GM18507 (cell line): ENCODE results near the gene CLEC3B.

Source experiments
- DNase-seq: peaks from one replicate; pipeline ENCODE4 v3.0.0; 2011; ENCODE audit warnings: low read depth; ENCODE audit not compliant: insufficient read length; ENCODE audit errors: extremely low spot score
- FAIRE-seq: peaks from 2 replicates; lab custom pipeline; 2011; peaks lifted over from hg19 to GRCh38; lab: Jason Lieb, UNC

CLEC3B gene

GRCh38 chr3:45002139-45002660 lies 23.9 kb upstream of the CLEC3B start:
- FAIRE-seq (no peak), DNase-seq (no peak)

GRCh38 chr3:45002720-45003119 lies 23.4 kb upstream of the CLEC3B start:
- no peak for DNase-seq
- FAIRE-seq: no peak

- DNase-seq (no peak), FAIRE-seq (no peak)
Observed at GRCh38 chr3:45003406-45003805, 22.7 kb upstream of the CLEC3B start.

- FAIRE-seq (no peak), DNase-seq (no peak)
Observed at GRCh38 chr3:45003859-45004258, 22.2 kb upstream of the CLEC3B start.

DNA sequence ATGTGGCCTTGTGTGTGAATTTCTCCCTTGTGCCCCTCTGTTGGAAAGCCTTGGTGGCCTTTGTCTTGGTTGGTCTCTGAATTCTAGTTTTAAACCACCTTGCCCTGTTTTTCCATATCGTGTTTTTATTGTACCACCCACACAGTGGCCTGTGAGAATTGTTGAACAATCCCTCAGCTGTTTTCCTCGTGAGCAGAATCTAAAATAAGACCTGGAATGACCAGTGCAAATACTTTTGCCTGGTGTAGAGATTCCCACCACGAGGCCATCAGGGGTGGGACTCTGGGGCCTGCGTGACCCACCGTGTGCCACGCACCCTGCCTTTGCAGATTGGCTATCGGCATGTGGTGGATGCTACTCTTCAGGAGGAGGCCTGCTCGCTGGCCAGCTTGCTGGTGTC lies 19.0 kb upstream of the CLEC3B start:
- DNase-seq: no peak
- FAIRE-seq: no peak

GRCh38 chr3:45008117-45008516 lies 18.0 kb upstream of the CLEC3B start:
- FAIRE-seq (no peak), DNase-seq (no peak)

DNA sequence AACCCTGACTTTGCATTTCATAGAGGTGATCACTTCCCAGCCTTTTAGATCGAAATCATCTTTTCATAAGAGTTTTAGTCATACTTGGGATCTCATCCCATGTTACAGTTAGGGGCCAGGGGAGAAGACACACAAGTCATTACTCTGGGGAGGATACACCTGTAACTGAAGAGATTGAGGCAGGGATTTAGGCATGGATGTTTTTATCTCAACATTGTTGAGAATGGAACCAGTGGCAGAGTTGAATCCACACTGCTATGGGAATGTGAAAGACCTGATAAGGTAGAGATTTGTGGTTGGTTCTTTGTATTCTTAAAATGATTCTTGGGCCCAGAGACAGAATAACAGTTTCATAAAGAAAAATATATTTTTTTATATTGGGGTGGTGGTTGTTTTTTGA lies 16.2 kb upstream of the CLEC3B start:
- FAIRE-seq: no peak
- DNase-seq: no peak

- DNase-seq: no peak
- no peak for FAIRE-seq
Observed at GRCh38 chr3:45010811-45011333, 15.2 kb upstream of the CLEC3B start.

DNA sequence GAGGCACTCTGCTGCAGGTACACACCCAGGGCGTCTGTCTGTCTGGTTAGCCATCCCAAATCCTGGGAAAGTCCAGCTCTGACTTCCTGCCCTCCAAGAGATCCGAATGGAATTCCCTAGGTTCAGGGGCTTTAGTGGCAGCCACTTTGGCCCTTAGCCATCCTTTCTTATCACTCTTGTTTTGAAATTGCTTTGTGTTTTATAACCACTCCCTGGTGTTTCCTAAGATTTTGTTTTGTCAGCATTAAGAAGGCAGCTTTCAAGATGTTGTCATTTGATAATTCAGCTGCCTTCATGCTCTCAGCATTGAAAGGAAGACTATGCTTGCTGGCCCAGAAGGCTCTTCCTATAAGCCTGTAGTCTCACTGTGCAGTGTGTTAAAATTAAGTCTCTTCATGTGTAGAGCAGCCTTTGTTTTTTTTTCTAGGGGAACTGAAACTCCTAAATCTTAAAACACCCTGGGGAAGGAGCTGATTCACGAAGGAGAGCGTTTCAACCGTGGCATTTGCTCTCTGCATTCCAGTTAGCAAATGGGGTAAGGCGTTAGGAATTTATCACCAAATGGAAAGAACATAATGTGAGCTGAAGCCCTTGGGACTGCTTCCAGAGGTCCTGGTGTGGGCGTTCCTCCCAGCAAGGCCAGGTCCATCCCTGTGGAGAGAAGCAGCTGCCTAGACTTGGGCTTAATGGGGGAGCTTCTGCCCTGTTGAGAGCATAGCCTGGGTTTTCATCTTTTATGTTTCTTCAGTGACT lies 14.2 kb upstream of the CLEC3B start:
- DNase-seq (no peak), FAIRE-seq (no peak)

DNA sequence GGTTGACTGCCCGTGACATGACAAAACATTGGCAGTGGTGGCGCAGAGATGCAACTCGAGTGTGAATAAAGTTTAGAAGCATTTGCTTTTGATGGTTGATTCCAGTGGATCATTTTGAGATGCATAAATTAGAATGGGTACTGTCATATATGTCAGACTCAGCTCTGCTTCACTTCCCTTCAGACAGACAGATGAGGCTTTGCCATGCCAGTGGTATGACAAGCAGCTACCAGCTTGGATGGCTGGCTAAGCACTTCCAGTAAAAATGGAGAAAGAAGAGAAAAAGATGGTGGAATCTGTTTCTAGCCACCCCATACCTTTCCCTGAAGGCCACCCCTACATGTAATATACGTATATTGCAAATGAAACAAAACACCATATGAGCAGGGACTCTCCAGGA lies 13.5 kb upstream of the CLEC3B start:
- no peak for FAIRE-seq
- DNase-seq: no peak

GRCh38 chr3:45016916-45017315 lies 9.2 kb upstream of the CLEC3B start:
- DNase-seq: no peak
- no peak for FAIRE-seq

DNA sequence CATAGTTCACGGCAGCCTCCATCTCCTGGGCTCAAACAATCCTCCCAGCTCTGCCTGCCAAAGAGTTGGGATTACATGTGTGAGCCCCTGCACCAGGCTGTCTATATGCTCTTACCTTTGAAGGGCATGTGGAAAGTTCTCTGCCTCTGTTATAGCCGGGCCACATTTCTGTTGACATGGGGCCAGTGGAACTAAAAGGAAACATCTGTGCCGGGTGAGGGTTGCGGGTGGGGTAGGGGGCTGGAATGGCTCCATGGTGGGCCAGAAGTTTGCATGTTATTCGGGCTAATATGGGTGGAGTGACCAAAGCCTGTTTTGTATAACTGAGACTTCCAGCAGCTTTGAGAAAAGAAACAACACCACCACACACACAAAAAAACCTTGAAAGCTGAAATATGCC lies 8.3 kb upstream of the CLEC3B start:
- DNase-seq (no peak), FAIRE-seq (no peak)

DNA sequence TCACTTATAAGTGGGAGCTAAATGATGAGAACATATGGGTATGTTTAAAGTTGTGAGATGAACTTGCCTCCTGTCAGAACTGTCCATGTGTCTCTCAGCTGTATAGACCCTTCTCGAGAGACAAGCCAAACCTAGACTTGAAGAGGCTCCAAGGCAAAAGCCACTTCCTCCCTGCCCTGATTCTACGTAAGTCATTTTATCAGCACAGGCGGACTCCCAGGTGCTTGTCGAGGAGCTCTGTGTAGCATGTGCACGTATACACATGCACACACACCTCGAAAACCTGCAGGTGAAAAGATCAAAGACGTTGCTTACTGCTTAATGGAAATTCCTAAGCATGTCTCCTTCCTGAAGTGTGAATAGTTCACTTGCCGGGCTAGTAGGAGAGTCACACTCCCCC lies 5.6 kb upstream of the CLEC3B start:
- FAIRE-seq (no peak), DNase-seq (no peak)

GRCh38 chr3:45021524-45022297 lies 4.4 kb upstream of the CLEC3B start:
- DNase-seq: no peak
- no peak for FAIRE-seq

- no peak for FAIRE-seq
- no peak for DNase-seq
Observed at GRCh38 chr3:45023675-45024074, 2.4 kb upstream of the CLEC3B start.

DNA sequence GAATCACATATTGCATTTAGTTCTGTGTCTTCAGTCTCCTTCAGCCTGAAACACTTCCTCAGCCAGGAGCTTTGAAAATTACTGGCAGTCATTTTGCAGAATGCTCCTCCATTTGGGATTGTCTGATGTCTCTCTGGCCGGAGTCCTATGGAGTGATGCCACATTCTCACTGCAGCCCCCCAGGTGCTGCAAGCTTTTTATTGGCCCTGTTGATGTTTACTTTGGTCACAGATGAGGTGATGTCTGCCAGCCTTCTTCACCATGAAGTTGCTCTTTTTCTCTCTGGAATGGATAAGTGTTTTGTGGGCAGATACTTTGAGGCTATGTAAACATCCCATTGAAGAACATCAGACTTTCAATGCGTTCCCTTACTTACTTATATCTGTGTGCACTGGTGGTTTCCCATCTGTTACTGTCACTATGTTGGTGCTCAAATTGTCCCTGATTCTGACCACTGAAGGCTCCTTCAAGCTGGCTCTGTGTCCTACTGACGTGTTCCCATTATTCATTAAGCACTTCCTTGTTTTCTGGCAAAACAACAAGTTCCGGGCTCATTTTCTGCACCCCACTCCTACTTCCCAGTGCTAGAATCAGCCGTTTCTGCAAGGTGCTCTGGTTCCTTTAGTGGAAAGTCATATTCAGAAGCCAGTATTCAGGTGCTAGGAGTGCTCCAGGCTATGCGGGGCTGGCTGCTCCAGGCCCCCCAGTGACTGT lies 1.4 kb upstream of the CLEC3B start:
- no peak for FAIRE-seq
- DNase-seq: no peak

DNA sequence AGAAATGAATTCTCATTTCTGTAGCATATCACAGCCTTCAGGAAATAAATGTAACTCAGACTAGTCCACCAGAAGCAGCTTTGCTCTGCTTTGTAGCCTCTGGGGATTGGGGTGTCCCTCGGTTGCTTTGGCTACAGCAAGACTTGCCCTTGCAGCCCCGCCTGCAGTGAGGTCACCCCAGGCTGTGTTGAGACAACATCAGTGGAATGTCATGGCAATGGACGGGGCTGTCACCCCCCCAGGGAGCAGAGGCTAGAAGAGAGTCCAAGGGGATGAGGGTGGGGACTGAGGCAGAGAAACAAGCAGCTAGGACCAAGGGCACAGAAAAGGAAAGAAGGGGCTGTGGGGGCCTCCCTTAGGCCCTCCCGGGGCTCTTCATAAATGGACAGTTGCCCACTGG lies 854 bp downstream of the CLEC3B start:
- no peak for FAIRE-seq
- DNase-seq: no peak

- no peak for FAIRE-seq
Observed at GRCh38 chr3:45027441-45027840, 1.3 kb downstream of the CLEC3B start.

GRCh38 chr3:45029216-45029615 lies 3.1 kb downstream of the CLEC3B start:
- no peak for FAIRE-seq
- no peak for DNase-seq

More at GRCh38 chr3:45027441-45027840, 1.3 kb downstream of the CLEC3B start:
- DNase-seq: no peak

DNA sequence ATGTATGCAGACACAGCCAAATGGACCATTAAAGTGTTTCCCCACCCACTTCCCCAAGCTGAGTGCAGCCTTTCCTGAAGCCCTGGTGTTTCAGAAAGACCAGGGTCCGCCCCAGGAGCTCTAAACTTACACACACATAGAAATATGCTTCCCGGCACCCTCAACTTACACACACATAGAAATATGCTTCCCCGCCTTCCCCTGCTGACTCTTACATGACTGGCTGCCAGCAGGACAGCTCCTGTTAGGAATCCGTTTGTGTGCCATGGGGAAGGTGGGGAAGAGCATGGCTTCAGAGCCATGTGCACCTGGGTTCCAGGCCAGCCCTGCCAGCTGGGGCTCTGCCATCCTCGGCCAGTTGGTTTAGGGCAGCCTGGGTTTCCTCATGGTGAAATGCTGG lies 3.6 kb downstream of the CLEC3B start:
- no peak for DNase-seq
- FAIRE-seq: no peak
